Hematopoietic multipotent progenitor cell (in vitro differentiated cells): Measurements from ENCODE around the gene SMIM7. TPM values are rescaled to one million over a fixed set of nuclear protein-coding genes. Genes with fewer than 3 reads are reported as not detected.
"Not testable (repeated sequence)": the region's sequence is repeated elsewhere in the genome, so short reads cannot be mapped to it uniquely, and the experiment has no call there.

Source experiments
- DNase-seq, 3 donors: peaks; one replicate each; pipeline ENCODE4 v3.0.0-alpha.2; 2011 to 2015; ENCODE audit warnings: low read depth in 2 of 3, low spot score in 2 of 3
- total RNA-seq: library from RNA; depleted of rRNA; stranded (reverse); fragments of >200 nt; gene quantifications from one replicate; pipeline ENCODE4 v1.2.3, GENCODE V29; 2012

Gene SMIM7
- total RNA-seq, 1 donor = 32.9 TPM

- no peak for DNase-seq
These were observed 2.6 kb downstream of the SMIM7 start for GRCh38 chr19:16657384-16657783.

GRCh38 chr19:16655727-16656126, 4.2 kb downstream of the SMIM7 start:
- DNase-seq = no peak

GRCh38 chr19:16654627-16655026, 5.3 kb downstream of the SMIM7 start:
- no peak for DNase-seq

DNA sequence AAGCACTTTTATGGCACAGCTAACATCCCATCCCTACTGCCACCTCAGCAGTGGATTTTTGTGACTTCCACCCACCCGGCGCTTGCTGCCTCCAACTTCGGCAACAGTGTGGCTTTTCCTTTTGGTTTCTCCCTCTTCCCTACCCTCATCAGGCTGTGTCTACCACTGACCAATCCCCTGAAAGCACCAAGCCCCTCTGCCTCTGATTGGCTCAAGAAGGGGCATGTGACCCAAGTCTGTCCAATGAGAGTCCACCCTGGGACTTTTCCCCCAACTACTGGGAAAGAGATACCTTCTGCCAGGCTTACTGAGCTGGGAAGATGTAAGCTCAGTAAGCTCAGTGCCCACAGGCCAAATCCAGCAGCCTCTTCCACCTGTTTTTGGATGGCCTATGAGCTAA, 5.8 kb downstream of the SMIM7 start:
- DNase-seq = no peak

DNA sequence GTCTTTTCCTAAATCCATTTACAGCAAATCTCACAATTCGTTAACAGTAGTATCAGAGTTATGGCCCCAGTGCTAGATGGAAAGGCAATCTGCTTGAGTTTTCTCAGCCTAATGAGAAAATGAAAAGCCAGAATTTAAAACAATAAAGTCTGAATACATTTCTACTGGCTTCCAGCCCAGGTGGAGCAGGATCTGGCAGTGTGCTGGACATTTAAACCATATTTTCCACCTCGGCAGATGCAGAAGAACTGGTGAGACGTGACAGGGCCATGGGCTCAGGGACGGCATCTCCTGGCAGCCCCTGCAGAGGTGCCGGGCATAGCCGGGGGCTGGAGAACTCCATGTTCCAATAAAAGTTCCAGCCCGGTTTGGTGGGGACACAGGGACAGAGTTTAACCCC, 7.1 kb downstream of the SMIM7 start:
- no peak for DNase-seq

DNA sequence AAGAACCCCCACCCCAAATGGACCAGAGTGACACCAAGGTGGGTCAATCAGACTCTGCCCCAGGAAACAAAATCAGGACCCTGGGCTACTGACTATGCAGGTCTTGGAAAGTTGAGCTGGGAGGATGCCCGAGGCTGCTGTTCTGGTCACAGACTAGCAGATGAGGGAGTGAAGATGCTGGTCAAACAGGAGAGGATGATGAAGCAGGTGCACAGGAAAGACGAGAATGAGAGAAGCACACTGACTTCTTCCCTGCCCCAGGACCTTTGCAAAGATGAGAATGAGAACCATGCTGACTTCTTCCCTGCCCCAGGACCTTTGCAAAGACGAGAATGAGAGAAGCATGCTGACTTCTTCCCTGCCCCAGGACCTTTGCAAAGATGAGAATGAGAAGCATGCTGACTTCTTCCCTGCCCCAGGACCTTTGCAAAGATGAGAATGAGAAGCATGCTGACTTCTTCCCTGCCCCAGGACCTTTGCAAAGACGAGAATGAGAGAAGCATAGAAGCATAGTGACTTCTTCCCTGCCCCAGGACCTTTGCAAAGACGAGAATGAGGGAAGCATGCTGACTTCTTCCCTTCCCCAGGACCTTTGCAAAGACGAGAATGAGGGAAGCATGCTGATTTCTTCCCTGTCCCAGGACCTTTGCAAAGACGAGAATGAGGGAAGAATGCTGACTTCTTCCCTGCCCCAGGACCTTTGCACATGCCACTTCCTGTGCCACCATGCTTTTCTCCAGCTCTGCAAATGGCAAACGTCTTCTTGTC, 8.3 kb downstream of the SMIM7 start:
- DNase-seq = not testable (repeated sequence)

DNA sequence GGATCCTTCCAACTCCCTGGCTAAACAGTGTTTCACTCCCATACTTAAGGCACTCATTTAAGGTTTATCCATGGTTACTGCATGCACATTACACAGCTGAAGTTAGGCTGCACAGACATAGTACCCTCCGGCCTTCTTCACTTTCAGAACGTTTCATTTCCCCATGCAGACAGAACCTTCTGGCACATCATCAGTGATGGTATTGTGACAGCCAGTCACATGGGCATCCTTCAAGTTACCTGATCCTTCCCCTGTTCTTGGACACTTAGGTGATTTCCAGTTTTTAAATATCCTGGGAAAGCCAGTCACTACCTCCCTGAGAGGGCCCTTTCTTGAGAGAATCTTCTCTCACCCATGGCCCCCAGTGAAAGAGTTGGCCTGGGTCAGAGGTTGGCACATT, 9.1 kb downstream of the SMIM7 start:
- DNase-seq = no peak

GRCh38 chr19:16649734-16650133, 10.2 kb downstream of the SMIM7 start:
- DNase-seq = no peak

DNA sequence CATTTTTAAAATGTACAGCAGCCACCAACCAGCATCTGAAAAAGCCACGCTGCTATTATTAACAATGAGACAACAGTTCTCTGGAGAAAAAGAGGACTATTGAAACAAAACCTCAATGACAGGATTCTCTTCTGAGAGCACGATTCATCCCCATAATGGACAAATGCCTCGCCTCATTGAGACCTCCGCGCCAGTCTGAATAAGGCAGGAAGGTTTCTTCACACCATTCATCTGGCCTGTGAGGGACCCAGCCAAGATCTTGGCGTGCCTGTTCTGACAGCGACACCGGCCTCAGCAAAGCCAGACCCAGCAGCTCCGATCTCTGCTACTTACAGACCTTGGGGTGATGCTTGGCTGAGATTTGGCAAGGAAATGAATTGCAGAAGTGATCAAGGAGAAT, 14.8 kb downstream of the SMIM7 start:
- no peak for DNase-seq

- no peak for DNase-seq
These were observed 18.2 kb downstream of the SMIM7 start for GRCh38 chr19:16641695-16642094.

DNA sequence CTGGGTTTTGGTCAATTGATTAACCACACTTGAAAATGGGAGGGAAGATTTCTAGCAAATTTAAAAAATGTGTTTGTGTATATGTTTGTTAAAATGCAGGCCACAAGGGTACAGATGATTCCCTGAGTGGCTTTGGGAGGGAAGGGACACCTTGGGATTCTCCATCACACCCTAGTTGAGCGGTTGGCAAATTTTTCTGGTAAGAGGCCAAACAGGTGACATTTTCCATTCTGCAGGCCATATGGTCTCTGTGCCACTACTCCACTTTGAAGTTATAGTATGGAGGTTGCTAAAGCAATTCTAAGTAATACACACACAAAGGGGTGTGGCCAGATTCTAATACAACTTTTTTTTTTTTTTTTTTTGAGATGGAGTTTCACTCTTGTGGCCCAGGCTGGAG, 19.0 kb downstream of the SMIM7 start:
- no peak for DNase-seq

GRCh38 chr19:16638666-16639065, 21.3 kb downstream of the SMIM7 start:
- DNase-seq = no peak

- no peak for DNase-seq
These were observed 22.4 kb downstream of the SMIM7 start for GRCh38 chr19:16637535-16637934.

DNA sequence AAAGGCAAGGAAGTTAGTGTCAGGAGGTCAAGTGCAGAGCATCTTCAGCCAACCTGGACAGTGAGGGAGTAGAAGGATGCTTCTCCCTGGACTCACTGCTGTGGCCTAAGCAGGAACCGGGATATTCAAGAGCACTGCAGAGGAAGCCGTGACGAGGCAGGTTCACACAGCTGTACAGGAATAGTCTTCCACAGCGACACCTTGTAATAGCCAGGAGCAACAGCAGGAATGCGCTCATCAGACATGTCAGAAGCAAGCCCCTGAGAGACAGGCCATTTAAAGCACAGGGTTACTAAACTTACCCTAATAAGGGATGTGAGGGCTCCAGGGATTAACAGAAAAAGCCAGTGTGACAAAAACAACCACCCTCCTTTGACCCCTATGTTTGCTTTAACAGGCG, 28.5 kb downstream of the SMIM7 start:
- no peak for DNase-seq

- peak in 1 of 3 donors; percentile 26 for DNase-seq
These were observed 30.8 kb downstream of the SMIM7 start for GRCh38 chr19:16628984-16629691.

GRCh38 chr19:16628183-16628983, 31.6 kb downstream of the SMIM7 start, which contains the start of gene MED26:
MED26 (minus strand) TSS chr19:16628204; CDS start chr19:16627943, 261 bp downstream.
- peak; percentile 94 to 100 (median 94) for DNase-seq

DNA sequence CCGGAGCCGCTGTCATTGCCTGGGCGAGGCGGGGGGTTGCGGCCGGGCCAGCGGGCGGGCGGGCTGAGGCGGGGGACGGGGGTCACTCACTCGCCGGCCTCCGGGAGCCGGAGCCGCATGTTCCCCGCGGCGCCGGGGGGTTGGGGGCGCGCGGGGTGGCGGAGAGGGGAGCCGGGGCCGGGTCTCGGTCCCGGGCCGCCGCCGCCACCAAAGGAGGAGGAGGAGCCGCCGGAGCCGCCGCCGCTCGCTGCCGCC, 32.1 kb downstream of the SMIM7 start:
- DNase-seq = no peak

DNA sequence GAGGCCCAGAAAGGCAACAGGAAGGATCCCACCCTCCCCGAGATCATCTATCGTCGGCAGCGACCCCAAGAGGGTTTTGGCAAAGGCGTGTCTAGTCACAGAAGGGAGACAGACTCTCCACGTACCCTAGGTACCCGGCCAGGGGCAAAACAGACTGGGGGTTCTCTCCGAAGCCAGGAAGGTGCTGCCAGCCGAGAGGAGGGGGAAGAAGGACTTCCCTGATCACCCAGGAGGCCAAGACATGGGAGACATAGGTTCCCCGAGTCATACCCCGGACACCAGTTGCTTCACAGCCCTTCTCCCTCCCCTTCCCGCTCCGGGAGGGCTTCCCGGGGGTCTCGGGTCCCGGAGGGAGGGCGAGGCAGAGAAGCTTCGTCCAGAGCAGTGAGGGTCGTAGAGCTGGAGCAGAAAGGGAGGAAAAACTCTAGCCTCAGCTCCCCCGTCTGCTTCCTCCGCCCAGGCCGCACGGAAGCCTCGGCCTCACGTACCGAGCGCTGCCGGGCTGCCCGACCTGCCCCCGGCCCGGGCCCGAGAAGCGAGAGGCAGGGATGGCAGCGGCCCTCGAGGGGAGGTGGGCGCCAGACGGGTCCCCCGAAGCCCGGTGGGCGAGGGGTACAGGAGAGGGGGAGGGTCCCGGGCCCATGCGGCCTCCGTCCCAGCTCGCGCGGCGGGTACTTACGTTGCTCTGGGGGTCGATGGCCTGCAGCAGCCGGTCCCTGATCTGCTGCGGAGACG, 32.6 kb downstream of the SMIM7 start:
- DNase-seq = peak in 2 of 3 donors; percentile 18 to 21

GRCh38 chr19:16626796-16627192, 33.1 kb downstream of the SMIM7 start:
- DNase-seq = no peak

DNA sequence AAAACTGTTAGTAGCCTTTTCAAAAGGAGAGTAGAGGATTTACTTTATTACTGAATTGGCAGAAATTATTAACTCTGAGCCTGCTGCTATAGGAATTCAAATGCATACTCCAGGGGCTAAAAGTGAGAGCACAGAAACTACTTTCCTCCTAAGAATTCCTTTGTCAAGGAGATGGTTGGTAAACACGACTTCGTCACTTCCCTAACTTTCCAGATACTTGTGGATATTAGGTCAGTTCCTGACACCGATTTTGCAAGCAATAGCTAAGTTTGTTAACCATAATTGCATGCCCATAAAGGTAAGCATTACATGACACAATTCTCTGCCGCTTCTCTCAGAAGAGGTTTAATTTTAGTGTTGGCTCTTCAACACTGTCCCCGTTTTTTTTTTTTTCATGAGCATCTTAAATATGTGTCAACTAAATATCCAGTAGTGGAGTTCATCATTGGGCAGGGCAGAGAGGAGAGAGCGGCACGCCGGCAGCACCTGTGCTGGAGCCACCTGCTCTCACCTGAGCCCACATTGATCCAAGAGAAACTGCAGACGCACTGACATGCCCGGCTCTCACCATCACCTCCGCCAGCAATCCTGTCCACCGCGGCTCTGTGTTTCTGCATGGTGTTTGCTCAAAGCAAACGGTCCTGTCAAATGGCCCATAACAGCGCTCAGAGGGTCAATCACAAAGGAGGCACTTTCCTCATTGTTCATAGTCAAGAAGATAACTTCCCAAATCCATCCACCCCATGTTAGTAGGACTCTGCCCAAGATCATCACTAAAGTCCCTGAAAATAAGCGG, 34.6 kb downstream of the SMIM7 start:
- DNase-seq = no peak
